Measurements from ENCODE around the gene VAV1.
"Not testable (repeated sequence)": the region's sequence is repeated elsewhere in the genome, so short reads cannot be mapped to it uniquely, and the experiment has no call there.

Gene VAV1

GRCh38 chr19:6737284-6737872, 35.1 kb upstream of the VAV1 start, which contains the start of gene GPR108:
TSS of gene GPR108 (minus strand) at chr19:6737580. CDS start at chr19:6737576, 4 bp downstream.
- DNase-seq (ENCODE audit: low read depth), result peak; percentile 99

- DNase-seq (ENCODE audit: low read depth), result no peak
Observed at GRCh38 chr19:6737873-6738786, 34.4 kb upstream of the VAV1 start.

GRCh38 chr19:6738787-6739389, 33.6 kb upstream of the VAV1 start:
- no peak for DNase-seq (ENCODE audit: low read depth)

GRCh38 chr19:6739390-6739882, 33.1 kb upstream of the VAV1 start, which contains the start of gene TRIP10:
TSS of gene TRIP10 (plus strand) at chr19:6739680. CDS start at chr19:6739762, 82 bp downstream.
- DNase-seq (ENCODE audit: low read depth), result no peak

- DNase-seq (ENCODE audit: low read depth), result no peak
Observed at GRCh38 chr19:6739883-6740588, 32.5 kb upstream of the VAV1 start.

GRCh38 chr19:6740589-6741343, 31.7 kb upstream of the VAV1 start:
- DNase-seq (ENCODE audit: low read depth), result no peak

- DNase-seq (ENCODE audit: low read depth), result no peak
Observed at GRCh38 chr19:6743066-6743465, 29.4 kb upstream of the VAV1 start.

- no peak for DNase-seq (ENCODE audit: low read depth)
Observed at GRCh38 chr19:6743714-6744380, 28.7 kb upstream of the VAV1 start.

GRCh38 chr19:6744381-6745301, 27.9 kb upstream of the VAV1 start:
- DNase-seq (ENCODE audit: low read depth), result peak; percentile 80

- no peak for DNase-seq (ENCODE audit: low read depth)
Observed at GRCh38 chr19:6745965-6746364, 26.5 kb upstream of the VAV1 start.

- not testable (repeated sequence) for DNase-seq (ENCODE audit: low read depth)
Observed at GRCh38 chr19:6748543-6748942, 24.0 kb upstream of the VAV1 start.

GRCh38 chr19:6750062-6750461, 22.4 kb upstream of the VAV1 start:
- DNase-seq (ENCODE audit: low read depth), result no peak

- no peak for DNase-seq (ENCODE audit: low read depth)
Observed at GRCh38 chr19:6751189-6751588, 21.3 kb upstream of the VAV1 start.

GRCh38 chr19:6752256-6753177, 20.0 kb upstream of the VAV1 start:
- no peak for DNase-seq (ENCODE audit: low read depth)

GRCh38 chr19:6753178-6754031, 19.1 kb upstream of the VAV1 start:
- no peak for DNase-seq (ENCODE audit: low read depth)

- DNase-seq (ENCODE audit: low read depth), result no peak
Observed at GRCh38 chr19:6754136-6754535, 18.4 kb upstream of the VAV1 start.

- DNase-seq (ENCODE audit: low read depth), result no peak
Observed at GRCh38 chr19:6754653-6755463, 17.6 kb upstream of the VAV1 start.
